ENCODE results near the gene ACAP2.
"Not testable (repeated sequence)": the region's sequence is repeated elsewhere in the genome, so short reads cannot be mapped to it uniquely, and the experiment has no call there.

Gene ACAP2

GRCh38 chr3:195441992-195442572, 738 bp downstream of the ACAP2 start:
- no peak for DNase-seq (ENCODE audit: low spot score)

DNA sequence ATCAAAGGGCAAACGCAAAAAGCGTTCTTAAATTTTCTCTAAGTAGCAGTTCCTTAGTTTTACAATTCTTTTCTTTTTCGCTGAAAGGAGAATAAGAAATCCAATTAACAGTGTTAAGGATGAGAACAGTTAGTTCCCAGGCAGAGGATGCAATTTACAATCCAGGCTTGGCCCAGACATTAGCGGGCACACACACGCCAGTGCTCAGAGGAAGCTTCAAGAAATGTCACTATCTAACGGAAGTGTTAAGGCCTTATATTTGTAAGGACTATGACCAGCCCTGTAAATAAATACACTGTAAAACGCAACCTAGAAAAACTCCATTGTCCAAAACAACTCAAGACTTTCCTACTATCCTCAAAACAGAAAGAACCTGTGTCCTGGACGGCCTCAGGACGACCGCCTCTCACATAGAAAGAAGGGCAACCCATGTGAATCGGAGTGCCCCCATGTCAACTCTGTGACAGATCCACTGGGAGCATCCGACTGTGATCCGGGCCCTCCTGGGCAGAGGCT, 1.3 kb downstream of the ACAP2 start:
- DNase-seq (ENCODE audit: low spot score), result peak; percentile 41

- DNase-seq (ENCODE audit: low spot score), result no peak
Measured at GRCh38 chr3:195441051-195441450, 1.8 kb downstream of the ACAP2 start.

GRCh38 chr3:195440379-195440778, 2.4 kb downstream of the ACAP2 start:
- no peak for DNase-seq (ENCODE audit: low spot score)

DNA sequence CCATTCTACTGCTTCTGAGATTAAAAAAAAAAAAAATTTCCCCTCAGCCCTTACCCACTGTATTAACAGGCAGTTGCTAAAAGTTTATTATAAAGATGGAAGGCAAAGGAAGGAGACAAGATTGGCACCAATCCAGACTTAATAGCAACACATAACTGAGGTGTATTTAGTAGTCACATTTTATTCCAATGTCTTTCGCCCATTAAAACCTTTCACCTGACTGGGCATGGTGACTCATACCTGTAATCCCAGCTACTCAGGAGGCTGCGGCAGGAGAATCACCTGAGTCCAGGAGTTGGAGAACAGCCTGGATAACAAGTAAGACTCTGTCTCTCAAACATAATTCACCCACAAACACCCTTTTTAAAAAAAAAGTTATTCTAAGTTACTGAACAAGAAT, 4.4 kb downstream of the ACAP2 start:
- no peak for DNase-seq (ENCODE audit: low spot score)

- DNase-seq (ENCODE audit: low spot score), result no peak
Measured at GRCh38 chr3:195425849-195426248, 17.0 kb downstream of the ACAP2 start.

DNA sequence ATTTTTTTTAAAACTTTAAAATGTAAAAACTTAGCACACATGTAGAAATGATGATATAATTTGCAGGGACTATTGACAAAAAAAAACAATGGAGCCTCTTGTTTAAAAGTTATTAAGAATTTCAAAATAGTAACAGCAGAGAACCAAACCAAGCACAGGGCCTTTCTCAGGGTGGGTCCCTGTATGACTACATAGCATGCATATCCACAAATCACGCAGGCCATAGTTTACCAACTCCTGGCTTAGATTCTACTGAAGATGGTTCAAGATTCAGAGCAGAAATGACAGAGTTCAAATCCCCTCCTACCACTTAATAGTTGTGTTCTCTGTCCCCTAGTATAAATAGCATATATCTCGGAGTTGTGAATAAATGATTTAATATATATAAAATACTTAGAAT, 19.0 kb downstream of the ACAP2 start:
- DNase-seq (ENCODE audit: low spot score), result no peak

GRCh38 chr3:195421400-195421799, 21.4 kb downstream of the ACAP2 start:
- DNase-seq (ENCODE audit: low spot score), result no peak

GRCh38 chr3:195416795-195417194, 26.0 kb downstream of the ACAP2 start:
- DNase-seq (ENCODE audit: low spot score), result no peak

- no peak for DNase-seq (ENCODE audit: low spot score)
Measured at GRCh38 chr3:195411836-195412235, 31.0 kb downstream of the ACAP2 start.

- DNase-seq (ENCODE audit: low spot score), result no peak
Measured at GRCh38 chr3:195410546-195410945, 32.3 kb downstream of the ACAP2 start.

- no peak for DNase-seq (ENCODE audit: low spot score)
Measured at GRCh38 chr3:195407531-195408409, 35.0 kb downstream of the ACAP2 start.

- no peak for DNase-seq (ENCODE audit: low spot score)
Measured at GRCh38 chr3:195405651-195406050, 37.2 kb downstream of the ACAP2 start.

DNA sequence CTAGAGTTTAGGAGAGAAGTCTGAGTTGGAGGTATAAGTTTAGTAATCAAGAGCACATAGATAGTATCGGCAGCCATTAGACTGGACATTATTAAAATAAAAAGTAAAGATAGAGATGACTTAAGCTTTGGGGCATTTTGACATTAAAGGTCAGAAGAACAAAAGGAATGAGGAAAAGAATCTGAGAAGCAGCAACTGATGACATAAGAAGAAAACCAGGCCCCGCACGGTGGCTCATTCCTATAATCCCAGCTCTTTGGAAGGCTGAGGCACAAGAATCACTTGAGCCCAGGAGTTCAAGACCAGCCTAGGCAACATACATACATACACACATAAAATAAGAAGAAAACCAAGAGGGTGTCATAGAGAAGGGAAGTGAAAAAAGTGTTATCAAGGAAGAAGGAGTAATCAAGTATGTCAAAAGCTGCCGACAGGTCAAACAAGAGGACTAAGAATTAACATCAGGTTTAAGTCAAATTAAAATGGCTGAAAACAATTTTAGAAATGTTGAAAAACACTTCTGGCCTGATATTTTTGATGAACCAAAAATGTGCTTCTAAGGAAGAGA, 38.9 kb downstream of the ACAP2 start:
- no peak for DNase-seq (ENCODE audit: low spot score)

DNA sequence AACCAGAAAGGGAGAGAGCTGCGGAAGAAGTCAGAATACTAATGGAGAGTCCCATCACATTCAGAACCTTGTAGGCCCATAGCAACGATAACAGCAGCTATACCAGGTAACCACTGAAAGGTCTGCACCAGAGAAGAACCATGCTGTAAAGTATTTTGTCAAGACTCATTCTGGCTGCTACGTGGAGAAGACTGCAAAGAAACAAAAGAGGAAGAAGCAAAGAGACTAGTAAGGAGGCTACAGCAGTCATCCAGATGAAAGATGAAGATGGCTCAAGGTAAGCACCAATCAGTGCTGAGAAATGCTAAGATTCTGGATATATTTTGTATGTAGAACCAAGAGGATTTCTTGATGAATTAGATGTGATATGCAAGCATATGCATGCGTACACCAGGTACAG, 39.6 kb downstream of the ACAP2 start:
- DNase-seq (ENCODE audit: low spot score), result no peak

DNA sequence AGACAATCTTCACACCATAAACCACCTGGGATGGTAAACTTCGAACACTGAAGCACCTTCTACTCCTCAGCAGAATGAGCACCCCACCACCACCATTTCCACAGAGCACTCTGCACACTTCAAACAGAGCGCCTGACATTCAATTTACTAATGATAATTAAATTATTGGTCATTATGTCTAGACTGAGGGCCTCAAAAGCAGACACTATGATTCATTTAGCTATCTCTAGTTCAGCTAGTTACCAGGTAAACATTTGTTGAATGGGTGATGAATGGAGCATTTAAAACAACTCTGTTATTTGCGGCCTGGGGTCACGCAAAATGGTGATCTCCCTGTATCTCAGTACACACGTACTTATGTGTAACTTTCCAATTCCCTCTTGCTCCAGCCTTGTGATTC, 40.9 kb downstream of the ACAP2 start:
- DNase-seq (ENCODE audit: low spot score), result no peak

- not testable (repeated sequence) for DNase-seq (ENCODE audit: low spot score)
Measured at GRCh38 chr3:195398460-195398859, 44.4 kb downstream of the ACAP2 start.

GRCh38 chr3:195397524-195397923, 45.3 kb downstream of the ACAP2 start:
- DNase-seq (ENCODE audit: low spot score), result no peak

DNA sequence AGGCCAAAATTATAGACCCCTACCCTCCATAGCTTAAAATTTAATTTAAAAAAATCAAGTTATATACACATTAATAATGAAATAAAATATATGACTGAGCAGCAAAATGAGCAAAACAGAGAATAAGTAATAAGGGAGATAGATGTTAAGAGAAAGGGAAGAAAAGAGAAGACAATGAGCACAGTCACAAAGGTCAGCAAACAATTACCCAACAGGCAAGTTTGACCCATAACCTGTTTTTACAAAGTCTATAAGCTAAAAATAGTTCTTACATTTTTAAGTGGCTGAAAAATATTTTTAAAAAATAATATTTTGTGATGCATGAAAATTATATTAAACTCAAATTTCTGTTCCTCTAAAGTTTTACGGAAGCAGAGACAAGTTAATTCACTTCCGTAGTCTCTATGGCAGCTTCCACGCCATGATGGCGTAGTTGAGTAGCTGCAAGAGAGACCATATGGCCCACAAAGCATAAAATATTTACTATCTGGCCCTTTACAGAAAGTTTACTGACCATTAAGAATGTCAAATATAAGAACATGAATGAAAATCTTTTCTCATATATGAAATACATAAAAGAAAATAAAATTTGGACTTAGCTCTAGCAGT, 47.5 kb downstream of the ACAP2 start:
- no peak for DNase-seq (ENCODE audit: low spot score)

GRCh38 chr3:195394700-195395099, 48.1 kb downstream of the ACAP2 start:
- no peak for DNase-seq (ENCODE audit: low spot score)

DNA sequence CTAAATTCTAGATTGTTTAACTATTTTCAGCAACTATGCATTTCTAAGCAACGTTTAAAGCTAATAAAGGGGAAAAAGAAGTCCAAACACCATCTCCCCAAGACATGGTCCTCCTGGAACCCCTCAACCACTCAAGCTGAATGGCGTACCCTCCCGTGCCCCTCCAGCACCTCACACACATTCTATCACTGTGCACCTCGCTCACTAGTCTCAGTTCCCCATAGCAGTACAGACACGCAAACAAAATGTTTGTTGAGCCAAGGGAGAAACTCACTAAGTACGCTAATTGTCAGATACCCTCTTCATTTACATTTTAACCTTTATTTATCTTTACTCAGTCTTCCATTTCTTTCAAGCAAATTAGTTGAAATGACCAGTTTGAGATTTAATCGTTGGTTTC, 48.8 kb downstream of the ACAP2 start:
- DNase-seq (ENCODE audit: low spot score), result no peak

GRCh38 chr3:195388380-195388779, 54.4 kb downstream of the ACAP2 start:
- DNase-seq (ENCODE audit: low spot score), result no peak

- DNase-seq (ENCODE audit: low spot score), result no peak
Measured at GRCh38 chr3:195386739-195387138, 56.1 kb downstream of the ACAP2 start.

All from kidney capillary endothelial cell (primary cell).